H1 (cell line): ENCODE measurements around the gene DAPK2. TPM values are rescaled to one million over a fixed set of nuclear protein-coding genes. Genes with fewer than 3 reads are reported as not detected.

ENCODE experiments used
- CTCF ChIA-PET: fragments of 300-600 bp; sonication (Branson Sonifier 250); formaldehyde crosslinking; loops from one replicate; lab custom pipeline; 2021; ENCODE audit not compliant: partially characterized antibody; lab: Charles Lee
- POLR2A ChIA-PET: fragments of 300-600 bp; sonication (Branson Sonifier 250); formaldehyde crosslinking; loops from one replicate; lab custom pipeline; 2021; ENCODE audit warnings: inconsistent platforms; ENCODE audit not compliant: partially characterized antibody; lab: Charles Lee
- DNase-seq, 2 experiments: peaks; one replicate each; pipeline versions ENCODE4 v3.0.0 to v3.0.0-alpha.2; 2010 to 2022; ENCODE audit warnings: low spot score in 2 of 2, low read depth in 1 of 2, mixed read lengths in 1 of 2
- FAIRE-seq: peaks from 2 replicates; lab custom pipeline; 2011; peaks lifted over from hg19 to GRCh38; lab: Jason Lieb, UNC
- H2AFZ ChIP-seq: 2 replicates; pipeline ENCODE4 v1.8.1; 2012; ENCODE audit warnings: low read length, inconsistent platforms
- H2AK5ac ChIP-seq: 2 replicates; pipeline ENCODE4 v1.6.1; 2013; ENCODE audit warnings: low read depth, low read length
- H2BK120ac ChIP-seq: replicated peaks from 2 replicates; pipeline ENCODE3; 2013; ENCODE audit warnings: low read depth, low read length, inconsistent platforms
- H2BK12ac ChIP-seq: 2 replicates; pipeline ENCODE4 v1.6.1; 2013; ENCODE audit warnings: low read depth, low read length
- H2BK15ac ChIP-seq: 2 replicates; pipeline ENCODE4 v1.6.1; 2013; ENCODE audit warnings: low read length
- H2BK20ac ChIP-seq: 2 replicates; pipeline ENCODE4 v1.6.1; 2013; ENCODE audit warnings: low read length
- H2BK5ac ChIP-seq: 2 replicates; pipeline ENCODE4 v1.6.1; 2013; ENCODE audit warnings: low read depth, low read length
- H3K14ac ChIP-seq: 2 replicates; pipeline ENCODE4 v1.6.1; 2013; ENCODE audit warnings: inconsistent platforms; ENCODE audit not compliant: insufficient read length
- H3K18ac ChIP-seq: 2 replicates; pipeline ENCODE4 v1.6.1; 2013; ENCODE audit warnings: low read length; ENCODE audit errors: extremely low read depth
- H3K23ac ChIP-seq: 2 replicates; pipeline ENCODE4 v1.6.1; 2013; ENCODE audit warnings: inconsistent platforms; ENCODE audit not compliant: insufficient read length
- H3K23me2 ChIP-seq: 2 replicates; pipeline ENCODE4 v1.6.1; 2013; ENCODE audit warnings: low read depth, low read length
- H3K27ac ChIP-seq: 2 replicates; pipeline ENCODE4 v1.6.1; 2011; ENCODE audit warnings: low read depth, low read length, inconsistent platforms
- H3K27me3 ChIP-seq, 4 experiments: replicated peaks in 1 of 4; 1 replicate in 1 of 4; 2 replicates in 3 of 4; pipeline versions ENCODE4 v1.6.1 to v1.8.1; 2011 to 2013; ENCODE audit warnings: low read length in 3 of 4, mild to moderate bottlenecking in 3 of 4, inconsistent platforms in 2 of 4, mixed read lengths in 2 of 4, moderate library complexity in 1 of 4; ENCODE audit not compliant: control insufficient read depth in 3 of 4, insufficient read depth in 3 of 4; ENCODE audit errors: extremely low read depth in 1 of 4
- H3K36me3 ChIP-seq, 4 experiments: 2 replicates each; pipeline versions ENCODE4 v1.6.1 to v1.8.1; 2011 to 2013; ENCODE audit warnings: mild to moderate bottlenecking in 4 of 4, low read length in 3 of 4, moderate library complexity in 2 of 4, control low read depth in 1 of 4, inconsistent platforms in 1 of 4; ENCODE audit not compliant: insufficient read depth in 4 of 4, control insufficient read depth in 2 of 4
- H3K4ac ChIP-seq: replicated peaks from 2 replicates; pipeline ENCODE3; 2013; ENCODE audit warnings: low read length, low read depth, mixed read lengths, inconsistent platforms; ENCODE audit not compliant: insufficient read length
- H3K4me1 ChIP-seq, 4 experiments: replicated peaks in 1 of 4; 1 replicate in 1 of 4; 2 replicates in 3 of 4; pipeline versions ENCODE4 v1.6.1 to v1.8.1; 2011 to 2013; ENCODE audit warnings: low read length in 3 of 4, inconsistent platforms in 2 of 4, mixed read lengths in 1 of 4; ENCODE audit not compliant: insufficient read depth in 4 of 4, control insufficient read depth in 3 of 4
- H3K4me2 ChIP-seq, 2 experiments: 2 replicates each; pipeline versions ENCODE4 v1.6.1 to v1.8.1; 2011 to 2013; ENCODE audit warnings: low read depth in 2 of 2, low read length in 2 of 2, control low read depth in 1 of 2, inconsistent platforms in 1 of 2, mild to moderate bottlenecking in 1 of 2; ENCODE audit not compliant: insufficient read depth in 1 of 2
- H3K4me3 ChIP-seq, 4 experiments: fragments of 200-600, 300-600 bp in 1 of 4; sonication (generic), shearing (Covaris generic), sonication (Bioruptor Twin) in 1 of 4; 2 replicates each; pipeline versions ENCODE4 v1.5.1 to v1.8.1; 2011 to 2016; ENCODE audit warnings: low read length in 4 of 4, low read depth in 3 of 4, control low read depth in 2 of 4, inconsistent platforms in 2 of 4, mild to moderate bottlenecking in 2 of 4, mixed read lengths in 1 of 4, moderate library complexity in 1 of 4; ENCODE audit not compliant: insufficient read depth in 2 of 4; ENCODE audit errors: extremely low read depth in 1 of 4
- H3K56ac ChIP-seq: replicated peaks from 2 replicates; pipeline ENCODE3; 2013; ENCODE audit warnings: low read depth, mild to moderate bottlenecking, mixed read lengths, low read length, inconsistent platforms; ENCODE audit not compliant: insufficient read length
- H3K79me1 ChIP-seq: 2 replicates; pipeline ENCODE4 v1.6.1; 2013; ENCODE audit warnings: low read depth, low read length, control low read depth
- H3K79me2 ChIP-seq, 2 experiments: 2 replicates each; pipeline versions ENCODE4 v1.6.1 to v1.8.1; 2012 to 2013; ENCODE audit warnings: low read length in 2 of 2, mild to moderate bottlenecking in 2 of 2, inconsistent platforms in 1 of 2; ENCODE audit not compliant: insufficient read depth in 2 of 2, control insufficient read depth in 1 of 2
- H3K9ac ChIP-seq, 4 experiments: replicated peaks in 1 of 4; 1 replicate in 1 of 4; 2 replicates in 3 of 4; pipeline versions ENCODE4 v1.6.1 to v1.8.1; 2011 to 2013; ENCODE audit warnings: low read depth in 3 of 4, low read length in 3 of 4, control low read depth in 2 of 4, mild to moderate bottlenecking in 2 of 4, moderate library complexity in 2 of 4, inconsistent platforms in 1 of 4; ENCODE audit errors: extremely low read depth in 1 of 4
- H3K9me3 ChIP-seq, 2 experiments: 2 replicates each; pipeline versions ENCODE4 v1.6.1 to v1.8.1; 2012 to 2013; ENCODE audit warnings: mild to moderate bottlenecking in 2 of 2, moderate library complexity in 2 of 2, control low read depth in 1 of 2, inconsistent platforms in 1 of 2, low read depth in 1 of 2, low read length in 1 of 2, mixed read lengths in 1 of 2; ENCODE audit not compliant: insufficient read depth in 2 of 2
- H4K20me1 ChIP-seq, 2 experiments: replicated peaks in 1 of 2; 2 replicates each; pipeline versions ENCODE3 to v1.8.1; 2011 to 2013; ENCODE audit warnings: inconsistent platforms in 2 of 2, low read length in 2 of 2, mild to moderate bottlenecking in 1 of 2; ENCODE audit not compliant: insufficient read depth in 2 of 2, control insufficient read depth in 1 of 2
- H4K5ac ChIP-seq: 2 replicates; pipeline ENCODE4 v1.6.1; 2013; ENCODE audit warnings: low read length, low read depth, mixed read lengths, inconsistent platforms; ENCODE audit not compliant: insufficient read length
- H4K8ac ChIP-seq: 2 replicates; pipeline ENCODE4 v1.8.0; 2013; ENCODE audit warnings: mild to moderate bottlenecking, moderate library complexity, low read length, inconsistent platforms; ENCODE audit not compliant: insufficient read depth; ENCODE audit errors: extremely low read depth
- H4K91ac ChIP-seq: replicated peaks from 2 replicates; pipeline ENCODE3; 2013; ENCODE audit warnings: low read length, mixed read lengths, inconsistent platforms; ENCODE audit not compliant: insufficient read length
- ASH2L ChIP-seq: fragments of 200-600, 300-600 bp; sonication (generic); IDR thresholded peaks from one replicate; pipeline ENCODE4 v1.7.1; 2017; ENCODE audit warnings: low read length
- CREB1 ChIP-seq: IDR thresholded peaks from 2 replicates; pipeline ENCODE4 v1.6.1; 2012; ENCODE audit warnings: inconsistent platforms
- FOSL1 ChIP-seq: IDR thresholded peaks from 2 replicates; pipeline ENCODE4 v1.6.1; 2011; ENCODE audit warnings: mild to moderate bottlenecking, low read depth, low read length, moderate library complexity; ENCODE audit not compliant: insufficient read depth
- GABPA ChIP-seq: IDR thresholded peaks from 2 replicates; pipeline ENCODE4 v1.6.1; 2011; ENCODE audit warnings: mild to moderate bottlenecking, low read length, moderate library complexity, borderline replicate concordance; ENCODE audit not compliant: insufficient read depth
- HDAC6 ChIP-seq: IDR thresholded peaks from one replicate; pipeline ENCODE4 v1.7.1; 2012; ENCODE audit warnings: low read depth, mild to moderate bottlenecking, inconsistent platforms, low read length, moderate library complexity
- NANOG ChIP-seq: IDR thresholded peaks from 2 replicates; pipeline ENCODE4 v1.6.1; 2011; ENCODE audit warnings: low read length, low read depth, mild to moderate bottlenecking, inconsistent platforms; ENCODE audit not compliant: insufficient read depth, poor library complexity, severe bottlenecking
- RAD21 ChIP-seq, 2 experiments: IDR thresholded peaks in 1 of 2; conservative IDR thresholded peaks in 1 of 2; 2 replicates each; pipeline ENCODE4 v1.6.1; 2011; ENCODE audit warnings: low read depth in 2 of 2, low read length in 2 of 2, improper control_type of control experiment in 1 of 2, inconsistent platforms in 1 of 2, mild to moderate bottlenecking in 1 of 2, moderate library complexity in 1 of 2
- RFX5 ChIP-seq: IDR thresholded peaks from 2 replicates; pipeline ENCODE4 v1.6.1; 2011; ENCODE audit warnings: low read depth, low read length, improper control_type of control experiment, borderline replicate concordance
- SP4 ChIP-seq: IDR thresholded peaks from 2 replicates; pipeline ENCODE4 v1.6.1; 2012; ENCODE audit warnings: low read length, inconsistent platforms
- WGBS, 2 experiments: shearing (Covaris generic) in 1 of 2; methylation state at CpG; one replicate each; pipeline versions ENCODE4 v1.1.6 to v1.1.7; 2013 to 2015; ENCODE audit warnings: low lambda C conversion rate in 2 of 2, mixed read lengths in 2 of 2, inconsistent platforms in 1 of 2, low coverage in 1 of 2, missing lambda C conversion rate in 1 of 2; ENCODE audit not compliant: insufficient replicate concordance in 2 of 2, insufficient coverage in 1 of 2, insufficient read length in 1 of 2; ENCODE audit errors: extremely low coverage in 1 of 2, missing lambda C conversion rate in 1 of 2; 5-methylcytosine and 5-hydroxymethylcytosine counted together
- polyA plus RNA-seq, 7 experiments: library from polyadenylated mRNA; depleted of rRNA in 3 of 7; stranded (reverse) in 5 of 7; unstranded in 2 of 7; fragments of >200 nt in 5 of 7; fragments of 200-250 nt in 2 of 7; gene quantifications; 1 replicate in 5 of 7; 2 replicates in 1 of 7; 4 replicates in 1 of 7; pipeline versions ENCODE4 v1.2.1 to v1.2.3, GENCODE V29; 2011 to 2013; ENCODE audit warnings: missing spikeins in 2 of 7, mixed read lengths in 2 of 7
- total RNA-seq: library from RNA; stranded (reverse); fragmentation: NEBNext Ultra II Directional; extraction: Animal tissue kit (Norgen Biotek cat#: 25700); gene quantifications from 2 replicates; pipeline ENCODE4 v1.2.1, GENCODE V29; 2021

The DAPK2 gene
- total and polyA plus RNA-seq, 2 of the 8 experiments (the other 6 are each of a cell fraction or from before 2014, with no cell fraction given) = 1.8 to 2.9 TPM

DNA sequence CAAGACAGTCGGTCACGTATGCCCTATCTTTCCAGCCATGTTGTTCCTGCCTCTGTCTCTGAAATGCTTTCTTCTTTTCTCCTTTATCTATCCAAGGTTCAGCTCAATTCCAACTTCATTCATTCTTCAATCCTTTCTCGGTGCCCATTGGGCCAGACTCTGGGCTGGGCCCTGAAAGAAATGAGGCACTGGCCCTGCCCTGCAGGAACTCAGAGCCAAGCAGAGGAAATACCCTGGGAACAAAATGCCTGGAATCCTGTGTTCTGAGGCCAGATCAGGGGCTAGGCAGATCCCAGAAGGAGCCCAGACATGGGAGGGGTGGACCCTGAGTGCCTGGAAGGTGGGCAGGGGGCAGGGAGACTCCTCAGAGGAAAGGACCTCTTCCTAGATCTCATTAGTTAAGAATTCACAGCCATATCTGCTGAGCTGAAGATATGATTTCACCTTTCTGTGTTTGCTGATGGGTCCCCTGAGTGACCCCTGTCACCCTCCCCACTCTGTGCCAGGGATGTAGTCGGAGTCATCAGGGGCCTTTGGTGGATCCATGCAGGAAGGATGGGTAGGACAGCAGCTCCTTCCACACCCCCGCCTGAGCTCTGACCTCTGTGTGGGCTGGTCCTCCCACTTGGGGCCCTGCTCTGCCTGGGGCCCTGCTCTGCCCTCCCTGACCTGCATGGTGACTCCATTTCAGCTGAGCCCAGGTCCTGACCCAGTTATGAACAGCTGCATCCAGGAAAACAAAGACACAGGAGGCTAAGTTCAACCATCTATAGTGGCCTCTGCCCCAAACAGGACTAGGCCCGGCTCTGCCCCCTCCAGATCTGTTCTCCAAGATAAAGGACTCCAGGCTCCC, 5.3 kb upstream of the DAPK2 start:
- no peak for FAIRE-seq
- WGBS, 2 experiments = 81% methylated on average over 6 of the region's 6 CpGs; no CpG with 5 or more reads in 1 of the 2 experiments
- POLR2A ChIA-PET = no interaction called here

More for the DNA sequence above, 5.3 kb upstream of the DAPK2 start:
- Histone ChIP-seq H2BK15ac (no peak overlapping the region), H3K4me2 (no peak overlapping the region), H3K27ac (no peak overlapping the region), H3K18ac (no peak overlapping the region), H3K79me2 (no peaks in the 10 kb centered on the region), H3K9ac (no peak overlapping the region), H3K23ac (no peak overlapping the region), H4K8ac (peak overlapping the region; percentile 5; the same call in 1 of the 2 replicates)
- TF ChIP-seq ASH2L = no peak
- TF ChIP-seq RFX5 = no peak
- no peak for TF ChIP-seq SP4
- TF ChIP-seq RAD21 (IDR thresholded peaks at IDR 0.05 in 1 of 2, conservative IDR thresholded peaks at IDR 0.05 in 1 of 2; ENCODE audit: low read depth in 2 of 2, low read length in 2 of 2) = no peak
- TF ChIP-seq FOSL1 = no peak
- no peak for TF ChIP-seq HDAC6
- no peak for TF ChIP-seq CREB1
- no peak for TF ChIP-seq GABPA
- no peak for TF ChIP-seq NANOG
- TF ChIP-seq, all 59 proteins: peak for 0
- Histone ChIP-seq H4K91ac (no peak overlapping the region), H3K4me3 (no peak overlapping the region), H3K4me1 (peaks cover 0 to 8% (median 3%) of the 10 kb centered on the region in 4 experiments; a peak in 3 of 7 replicates), H4K20me1 (no peaks in the 10 kb centered on the region), H3K14ac (no peak overlapping the region), H3K9me3 (no peaks in the 10 kb centered on the region), H2AFZ (no peak overlapping the region), H2BK5ac (no peak overlapping the region), H2BK20ac (no peak overlapping the region), H3K79me1 (no peaks in the 10 kb centered on the region), H4K5ac (no peak overlapping the region), H3K27me3 (peaks cover 0 to 11% (median 6%) of the 10 kb centered on the region in 4 experiments; a peak in 5 of 7 replicates), H2BK120ac (no peak overlapping the region), H3K56ac (no peak overlapping the region), H3K4ac (no peak overlapping the region), H3K36me3 (no peaks in the 10 kb centered on the region), H3K23me2 (peaks cover 2% of the 10 kb centered on the region; the same call in 1 of the 2 replicates), H2BK12ac (no peak overlapping the region), H2AK5ac (no peak overlapping the region)
- no peak for DNase-seq
- CTCF ChIA-PET = interaction anchor here (0.6 to 7.7 kb wide), 6 partner anchors 16 to 735 kb away, joined by 3 to 62 read pairs (median 4); no protein-coding TSS in a partner anchor
